GM19438 (cell line): ENCODE data around the gene TRIM63.

ENCODE experiments used
- ATAC-seq: cut with Tn5 transposase; IDR thresholded peaks from one replicate; pipeline ENCODE4 v1.9.1; 2021; ENCODE audit warnings: low read depth; ENCODE audit not compliant: unreplicated experiment

The TRIM63 gene

DNA sequence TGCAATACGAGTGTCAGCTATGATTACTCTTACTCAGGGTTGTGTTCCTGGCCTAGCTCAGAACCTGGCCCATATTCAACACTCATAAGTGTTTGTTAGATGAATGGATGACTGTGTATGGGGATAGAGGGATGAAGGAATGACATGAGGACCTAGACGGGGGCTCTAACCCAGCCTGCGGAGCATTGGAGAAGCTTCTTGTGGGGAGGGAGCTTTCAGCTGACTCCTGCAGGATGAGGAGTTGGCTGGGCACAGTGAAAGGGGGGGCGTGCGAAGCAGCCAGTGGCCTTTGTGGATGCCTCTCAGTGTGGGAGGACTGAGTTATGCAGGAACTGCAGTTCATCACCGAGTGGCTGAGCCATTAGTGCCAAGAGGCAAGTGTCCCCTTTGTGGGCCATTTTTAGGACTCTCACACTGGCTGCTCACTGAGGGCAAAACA lies 47.1 kb downstream of the TRIM63 start:
- no peak for ATAC-seq

- no peak for ATAC-seq
Measured at GRCh38 chr1:26019641-26020315, 47.7 kb downstream of the TRIM63 start.

- no peak for ATAC-seq
Measured at GRCh38 chr1:26017606-26018005, 49.8 kb downstream of the TRIM63 start.

GRCh38 chr1:26016953-26017545 lies 50.4 kb downstream of the TRIM63 start:
- ATAC-seq: no peak

DNA sequence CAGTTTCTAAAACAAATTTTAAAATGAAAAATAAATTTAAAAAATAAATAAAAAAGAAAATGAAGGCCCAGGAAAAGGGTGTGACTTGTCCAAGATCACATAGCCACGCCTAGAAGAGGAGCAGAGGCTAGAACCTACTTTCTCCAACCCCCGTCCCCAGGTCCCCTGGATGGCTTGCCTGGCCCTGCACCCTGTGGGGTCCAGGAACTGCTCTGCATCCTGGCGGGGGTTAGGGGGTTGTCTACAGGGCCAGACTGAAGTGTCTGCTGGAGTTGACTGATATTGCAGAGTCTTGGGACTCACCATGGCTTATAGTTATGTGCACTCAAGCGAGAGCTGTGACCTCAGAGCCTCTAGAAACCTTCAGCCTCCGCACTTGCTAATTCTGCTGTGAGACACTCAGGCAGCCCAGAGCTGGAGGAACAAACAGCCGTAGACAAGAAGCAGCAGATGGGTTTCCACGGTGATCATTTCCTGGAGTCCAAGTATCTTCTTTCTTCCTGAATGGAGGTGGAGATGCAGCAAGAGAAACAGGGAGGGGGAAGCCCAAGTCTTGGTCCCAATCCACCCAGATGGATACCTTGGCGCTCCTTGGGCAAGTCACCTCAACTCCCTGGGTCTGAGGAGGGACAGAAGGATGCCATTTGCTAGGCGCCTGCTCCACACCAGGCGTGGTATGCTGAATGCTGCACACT lies 51.0 kb downstream of the TRIM63 start:
- ATAC-seq: no peak

- no peak for ATAC-seq
Measured at GRCh38 chr1:26015358-26015757, 52.1 kb downstream of the TRIM63 start.

- no peak for ATAC-seq
Measured at GRCh38 chr1:26014179-26014578, 53.3 kb downstream of the TRIM63 start.

DNA sequence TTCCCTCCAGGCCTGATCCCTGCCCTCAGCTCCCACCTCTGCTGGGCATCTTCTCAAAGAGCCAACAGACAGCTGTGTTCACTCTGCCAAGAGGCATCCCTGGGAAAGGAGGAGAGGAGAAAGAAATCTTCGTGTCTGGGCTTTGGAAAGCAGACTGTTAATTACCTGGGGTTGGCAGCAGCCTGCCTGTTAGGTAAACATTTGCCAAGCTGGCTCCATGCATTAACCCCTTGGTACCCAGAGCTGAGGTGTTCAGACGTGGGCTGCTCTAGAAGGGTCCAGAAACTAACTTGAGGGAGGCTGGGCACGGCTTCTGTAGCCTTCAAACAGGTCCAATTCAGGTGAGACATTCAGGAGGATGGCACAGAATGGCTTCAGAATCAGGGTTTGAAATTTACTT lies 54.6 kb downstream of the TRIM63 start:
- no peak for ATAC-seq

DNA sequence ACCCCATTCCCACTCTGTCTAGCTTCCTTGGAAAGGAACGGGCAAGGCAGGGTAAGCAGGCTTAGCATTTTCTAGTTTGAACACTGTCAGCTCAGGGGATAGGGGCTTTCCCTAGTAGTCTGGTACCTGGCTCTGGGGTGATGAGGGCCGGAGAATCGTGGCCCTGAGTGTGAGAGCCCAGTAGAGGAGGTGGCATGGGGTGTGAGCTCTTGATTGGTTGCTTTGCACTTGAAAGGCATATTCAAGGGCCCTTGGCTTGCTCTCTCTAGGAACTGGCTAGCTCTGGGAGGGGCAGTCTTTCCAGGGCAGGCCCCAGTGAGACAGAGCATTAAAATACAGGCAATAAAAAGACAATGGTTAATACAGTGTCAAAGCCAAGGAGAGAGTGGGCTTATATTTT lies 56.6 kb downstream of the TRIM63 start:
- no peak for ATAC-seq

- ATAC-seq: no peak
Measured at GRCh38 chr1:26009796-26010447, 57.5 kb downstream of the TRIM63 start.

GRCh38 chr1:26006710-26007109 lies 60.7 kb downstream of the TRIM63 start:
- no peak for ATAC-seq

- ATAC-seq: no peak
Measured at GRCh38 chr1:26005434-26006105, 61.9 kb downstream of the TRIM63 start.

DNA sequence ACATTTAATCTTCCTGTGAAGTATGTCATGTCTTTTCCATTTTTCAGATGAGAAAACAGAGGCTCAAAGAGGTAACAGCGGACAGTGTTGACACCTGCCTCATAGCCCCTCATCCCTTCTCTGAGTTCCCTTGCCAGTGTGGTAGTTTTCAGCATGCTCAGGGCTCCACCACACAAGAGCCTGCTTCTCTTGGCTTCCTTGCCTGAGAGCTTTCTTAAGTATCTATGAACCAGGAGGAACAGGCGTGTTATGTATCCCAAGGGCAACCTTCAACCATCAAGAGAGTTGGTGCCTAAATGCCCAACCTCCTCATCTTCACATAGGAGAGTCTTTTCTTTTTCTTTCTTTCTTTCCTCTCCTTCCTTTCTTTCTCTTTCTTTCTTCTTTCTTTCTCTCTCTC lies 63.7 kb downstream of the TRIM63 start:
- no peak for ATAC-seq

DNA sequence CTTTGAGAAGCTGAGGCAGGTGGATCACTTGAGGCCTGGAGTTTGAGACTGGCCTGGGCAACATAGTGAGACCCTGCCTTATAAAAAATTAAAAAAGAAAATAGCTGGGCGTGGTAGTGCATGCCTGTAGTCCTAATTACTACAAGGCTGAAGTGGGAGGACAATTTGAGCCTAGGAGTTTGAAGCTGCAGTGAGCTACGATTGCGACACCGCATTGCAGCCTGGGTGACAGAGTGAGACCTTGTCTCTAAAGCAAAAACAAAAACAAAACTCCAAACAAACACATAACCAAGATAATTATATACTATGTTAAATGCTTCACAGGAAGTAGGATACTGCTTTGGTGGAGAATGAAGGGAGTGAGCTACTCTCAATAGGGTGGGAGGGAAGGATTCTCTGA lies 64.2 kb downstream of the TRIM63 start:
- ATAC-seq: no peak
